ENCODE measurements around the gene SCGB3A1.
A peak's percentile ranks its signal among the peaks of the same experiment; 100 is the strongest.

SCGB3A1 gene

GRCh38 chr5:180593446-180594206 is 2.3 kb upstream of the SCGB3A1 start:
- Histone ChIP-seq H3K27me3 (ENCODE audit: low read depth, low read length) (peaks cover 23% of the 10 kb centered on the region), H3K4me3 (ENCODE audit: low read depth in 1 of 2, low read length in 2 of 2) (no peak overlapping the region), H3K4me1 (ENCODE audit: control insufficient read depth in 1 of 2, insufficient read depth in 2 of 2, low read length in 2 of 2) (peaks cover 0 to 22% of the 10 kb centered on the region in 2 donors), H3K9me3 (ENCODE audit: control insufficient read depth in 1 of 2, low read length in 2 of 2) (no peaks in the 10 kb centered on the region), H3K27ac (ENCODE audit: low read length) (no peak overlapping the region), H3K36me3 (ENCODE audit: control insufficient read depth in 1 of 2, insufficient read depth in 2 of 2, low read length in 2 of 2) (no peaks in the 10 kb centered on the region)

- H3K27me3 ChIP-seq (ENCODE audit: low read depth, low read length), result peaks cover 23% of the 10 kb centered on the region
Measured at GRCh38 chr5:180592176-180592575, 877 bp upstream of the SCGB3A1 start.

DNA sequence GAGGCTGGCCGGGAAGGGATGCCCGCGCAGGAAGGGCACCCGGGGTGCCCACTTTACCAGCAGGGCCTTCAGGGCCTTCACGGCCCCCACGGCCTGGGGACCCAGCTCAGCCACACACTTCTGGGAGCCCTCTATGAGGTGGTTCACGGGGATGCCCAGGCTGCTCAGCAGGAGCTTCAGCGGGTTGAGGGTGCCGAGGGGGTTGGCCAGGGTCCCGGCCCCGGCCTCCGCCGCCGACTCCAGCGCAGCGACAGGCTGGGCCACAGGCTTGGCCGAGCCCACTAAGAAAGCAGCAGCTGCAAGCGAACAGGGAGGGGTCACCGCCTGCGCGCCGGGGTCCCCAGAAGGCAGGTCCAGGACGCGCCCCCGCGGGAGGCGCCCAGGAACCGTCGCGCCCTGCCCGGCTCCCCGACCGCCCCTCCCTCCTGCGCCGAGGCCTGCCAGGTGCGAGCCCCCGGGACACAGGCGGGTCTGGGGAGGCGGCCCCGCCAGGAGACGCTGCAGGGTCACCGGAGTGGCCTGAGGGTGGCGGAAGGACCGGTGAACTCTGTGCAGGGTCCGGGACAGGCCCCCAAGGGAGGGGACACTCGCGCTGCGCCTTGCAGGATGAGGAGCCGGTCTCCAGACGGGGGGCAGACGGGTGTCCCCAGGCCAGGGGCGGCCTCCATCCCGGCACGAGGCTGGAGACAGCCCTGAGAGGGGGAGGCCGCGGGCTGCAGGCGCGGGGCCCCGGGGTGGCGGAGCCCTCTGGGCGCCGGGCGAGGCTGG is 572 bp downstream of the SCGB3A1 start:
- peaks cover 0 to 22% of the 10 kb centered on the region in 2 donors for H3K4me1 ChIP-seq (ENCODE audit: control insufficient read depth in 1 of 2, insufficient read depth in 2 of 2, low read length in 2 of 2)
- H3K9me3 ChIP-seq (ENCODE audit: control insufficient read depth in 1 of 2, low read length in 2 of 2), result peaks cover 2% of the 10 kb centered on the region in 2 donors
- no peak overlapping the region for H3K27ac ChIP-seq (ENCODE audit: low read length)
- H3K36me3 ChIP-seq (ENCODE audit: control insufficient read depth in 1 of 2, insufficient read depth in 2 of 2, low read length in 2 of 2), result no peaks in the 10 kb centered on the region
- peak overlapping the region in 1 of 2 donors; percentile 45 for H3K4me3 ChIP-seq (ENCODE audit: low read depth in 1 of 2, low read length in 2 of 2)
- H3K27me3 ChIP-seq (ENCODE audit: low read depth, low read length), result peaks cover 23% of the 10 kb centered on the region

More at GRCh38 chr5:180592176-180592575, 877 bp upstream of the SCGB3A1 start:
- Histone ChIP-seq H3K4me1 (ENCODE audit: control insufficient read depth in 1 of 2, insufficient read depth in 2 of 2, low read length in 2 of 2) (peaks cover 0 to 22% of the 10 kb centered on the region in 2 donors), H3K36me3 (ENCODE audit: control insufficient read depth in 1 of 2, insufficient read depth in 2 of 2, low read length in 2 of 2) (no peaks in the 10 kb centered on the region), H3K4me3 (ENCODE audit: low read depth in 1 of 2, low read length in 2 of 2) (no peak overlapping the region), H3K27ac (ENCODE audit: low read length) (no peak overlapping the region), H3K9me3 (ENCODE audit: control insufficient read depth in 1 of 2, low read length in 2 of 2) (no peaks in the 10 kb centered on the region)

DNA sequence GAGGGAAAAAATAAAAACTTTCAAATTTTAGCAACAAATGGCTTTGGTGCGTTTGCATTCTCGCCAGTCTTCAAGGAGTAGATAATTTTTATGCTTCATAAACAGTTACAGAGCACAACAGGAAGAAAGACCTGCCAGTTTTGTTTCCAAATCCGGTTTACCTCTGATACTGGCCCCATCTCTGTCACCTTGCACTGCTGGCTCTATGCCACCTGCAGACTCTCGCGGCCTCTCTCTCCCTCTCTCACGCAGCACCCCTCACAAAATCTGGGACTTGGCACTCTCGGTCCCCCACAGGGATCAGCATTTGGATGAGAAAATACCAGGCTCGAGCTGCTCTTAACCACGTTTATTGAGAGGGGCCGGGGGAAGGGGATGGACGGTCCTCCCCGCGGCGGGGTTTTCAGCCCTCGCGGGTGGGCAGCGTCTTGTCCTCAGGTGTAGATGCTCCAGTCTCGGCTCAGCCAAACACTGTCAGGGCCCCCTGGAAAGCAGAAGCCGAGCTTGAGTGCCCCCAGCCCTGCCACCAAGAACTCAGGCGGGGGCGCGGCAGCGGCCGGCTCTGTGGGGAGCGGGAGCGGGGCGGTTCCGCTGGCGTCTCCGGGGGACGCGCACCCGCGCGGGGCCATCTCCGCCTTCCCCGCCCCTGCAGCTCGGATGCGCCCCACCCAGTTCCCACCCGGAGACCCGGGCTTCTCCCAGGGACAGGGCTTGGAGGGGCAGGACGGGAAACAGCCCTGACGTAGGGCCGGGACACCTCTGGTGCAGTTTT is 1.3 kb downstream of the SCGB3A1 start:
- Histone ChIP-seq H3K27me3 (ENCODE audit: low read depth, low read length) (peaks cover 23% of the 10 kb centered on the region), H3K9me3 (ENCODE audit: control insufficient read depth in 1 of 2, low read length in 2 of 2) (peaks cover 4 to 9% of the 10 kb centered on the region in 2 donors), H3K4me1 (ENCODE audit: control insufficient read depth in 1 of 2, insufficient read depth in 2 of 2, low read length in 2 of 2) (peaks cover 0 to 22% of the 10 kb centered on the region in 2 donors), H3K27ac (ENCODE audit: low read length) (no peak overlapping the region), H3K4me3 (ENCODE audit: low read depth in 1 of 2, low read length in 2 of 2) (peak overlapping the region in 1 of 2 donors; percentile 45), H3K36me3 (ENCODE audit: control insufficient read depth in 1 of 2, insufficient read depth in 2 of 2, low read length in 2 of 2) (no peaks in the 10 kb centered on the region)

GRCh38 chr5:180586870-180587269 is 4.4 kb downstream of the SCGB3A1 start:
- H3K36me3 ChIP-seq (ENCODE audit: control insufficient read depth in 1 of 2, insufficient read depth in 2 of 2, low read length in 2 of 2), result no peaks in the 10 kb centered on the region
- peaks cover 4 to 16% of the 10 kb centered on the region in 2 donors for H3K9me3 ChIP-seq (ENCODE audit: control insufficient read depth in 1 of 2, low read length in 2 of 2)
- H3K27me3 ChIP-seq (ENCODE audit: low read depth, low read length), result peaks cover 19% of the 10 kb centered on the region
- H3K4me1 ChIP-seq (ENCODE audit: control insufficient read depth in 1 of 2, insufficient read depth in 2 of 2, low read length in 2 of 2), result peaks cover 0 to 22% of the 10 kb centered on the region in 2 donors
- H3K4me3 ChIP-seq (ENCODE audit: low read depth in 1 of 2, low read length in 2 of 2), result no peak overlapping the region
- H3K27ac ChIP-seq (ENCODE audit: low read length), result no peak overlapping the region

- H3K4me3 ChIP-seq (ENCODE audit: low read depth in 1 of 2, low read length in 2 of 2), result no peak overlapping the region
Measured at GRCh38 chr5:180586204-180586603, 5.1 kb downstream of the SCGB3A1 start.

GRCh38 chr5:180583738-180584137 is 7.6 kb downstream of the SCGB3A1 start:
- Histone ChIP-seq H3K27ac (ENCODE audit: low read length) (no peak overlapping the region), H3K4me3 (ENCODE audit: low read depth in 1 of 2, low read length in 2 of 2) (no peak overlapping the region), H3K36me3 (ENCODE audit: control insufficient read depth in 1 of 2, insufficient read depth in 2 of 2, low read length in 2 of 2) (no peaks in the 10 kb centered on the region), H3K27me3 (ENCODE audit: low read depth, low read length) (no peaks in the 10 kb centered on the region), H3K9me3 (ENCODE audit: control insufficient read depth in 1 of 2, low read length in 2 of 2) (peaks cover 4 to 16% of the 10 kb centered on the region in 2 donors), H3K4me1 (ENCODE audit: control insufficient read depth in 1 of 2, insufficient read depth in 2 of 2, low read length in 2 of 2) (no peaks in the 10 kb centered on the region)

More at GRCh38 chr5:180586204-180586603, 5.1 kb downstream of the SCGB3A1 start:
- H3K27me3 ChIP-seq (ENCODE audit: low read depth, low read length), result peaks cover 18% of the 10 kb centered on the region
- peaks cover 0 to 15% of the 10 kb centered on the region in 2 donors for H3K4me1 ChIP-seq (ENCODE audit: control insufficient read depth in 1 of 2, insufficient read depth in 2 of 2, low read length in 2 of 2)
- H3K9me3 ChIP-seq (ENCODE audit: control insufficient read depth in 1 of 2, low read length in 2 of 2), result peaks cover 4 to 16% of the 10 kb centered on the region in 2 donors
- H3K36me3 ChIP-seq (ENCODE audit: control insufficient read depth in 1 of 2, insufficient read depth in 2 of 2, low read length in 2 of 2), result no peaks in the 10 kb centered on the region
- H3K27ac ChIP-seq (ENCODE audit: low read length), result no peak overlapping the region

DNA sequence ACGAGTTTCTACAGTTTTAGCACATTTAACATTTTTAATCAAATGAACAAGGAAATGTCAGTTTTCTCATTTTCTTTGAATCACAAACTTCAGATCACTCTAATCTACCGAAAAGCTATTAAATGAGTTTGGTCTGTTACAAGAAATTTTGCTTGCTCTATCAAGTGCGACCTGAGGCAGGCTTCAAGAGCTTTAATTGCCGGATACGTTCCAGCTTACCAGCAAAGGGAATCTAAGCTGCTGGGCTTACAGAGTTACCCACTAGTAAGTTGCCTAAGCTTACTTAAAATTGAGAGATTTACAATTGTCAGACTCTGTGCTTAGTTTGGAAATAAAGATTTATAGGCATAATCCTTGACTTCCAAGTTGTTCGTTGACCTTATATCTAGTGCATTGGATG is 10.6 kb downstream of the SCGB3A1 start:
- H3K4me3 ChIP-seq (ENCODE audit: low read depth in 1 of 2, low read length in 2 of 2), result no peak overlapping the region
- peaks cover 2 to 13% of the 10 kb centered on the region in 2 donors for H3K9me3 ChIP-seq (ENCODE audit: control insufficient read depth in 1 of 2, low read length in 2 of 2)
- no peaks in the 10 kb centered on the region for H3K4me1 ChIP-seq (ENCODE audit: control insufficient read depth in 1 of 2, insufficient read depth in 2 of 2, low read length in 2 of 2)
- H3K27me3 ChIP-seq (ENCODE audit: low read depth, low read length), result no peaks in the 10 kb centered on the region
- no peak overlapping the region for H3K27ac ChIP-seq (ENCODE audit: low read length)
- H3K36me3 ChIP-seq (ENCODE audit: control insufficient read depth in 1 of 2, insufficient read depth in 2 of 2, low read length in 2 of 2), result peaks cover 9 to 12% of the 10 kb centered on the region in 2 donors

DNA sequence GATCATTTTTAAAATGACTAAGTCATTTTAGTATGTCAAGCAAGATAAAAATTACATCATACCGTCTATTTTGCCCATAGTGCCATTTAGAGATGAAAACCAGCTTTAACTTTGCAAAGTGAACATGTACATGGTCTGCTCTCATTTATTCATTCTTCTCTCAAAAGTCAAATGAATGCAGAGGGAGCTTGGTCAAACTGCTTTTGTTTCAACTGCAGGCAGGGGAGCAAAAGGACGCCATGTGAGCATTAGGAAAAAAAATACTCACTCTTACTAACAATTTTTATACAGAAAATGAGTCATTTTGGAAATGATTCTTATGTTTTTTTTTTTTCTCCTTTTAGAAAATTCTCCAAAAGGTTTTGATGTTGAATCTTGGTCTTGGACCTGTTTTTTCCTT is 15.7 kb downstream of the SCGB3A1 start:
- Histone ChIP-seq H3K27me3 (ENCODE audit: low read depth, low read length) (no peaks in the 10 kb centered on the region), H3K4me1 (ENCODE audit: control insufficient read depth in 1 of 2, insufficient read depth in 2 of 2, low read length in 2 of 2) (no peaks in the 10 kb centered on the region), H3K36me3 (ENCODE audit: control insufficient read depth in 1 of 2, insufficient read depth in 2 of 2, low read length in 2 of 2) (peaks cover 24 to 46% of the 10 kb centered on the region in 2 donors), H3K9me3 (ENCODE audit: control insufficient read depth in 1 of 2, low read length in 2 of 2) (no peaks in the 10 kb centered on the region), H3K27ac (ENCODE audit: low read length) (no peak overlapping the region), H3K4me3 (ENCODE audit: low read depth in 1 of 2, low read length in 2 of 2) (no peak overlapping the region)

DNA sequence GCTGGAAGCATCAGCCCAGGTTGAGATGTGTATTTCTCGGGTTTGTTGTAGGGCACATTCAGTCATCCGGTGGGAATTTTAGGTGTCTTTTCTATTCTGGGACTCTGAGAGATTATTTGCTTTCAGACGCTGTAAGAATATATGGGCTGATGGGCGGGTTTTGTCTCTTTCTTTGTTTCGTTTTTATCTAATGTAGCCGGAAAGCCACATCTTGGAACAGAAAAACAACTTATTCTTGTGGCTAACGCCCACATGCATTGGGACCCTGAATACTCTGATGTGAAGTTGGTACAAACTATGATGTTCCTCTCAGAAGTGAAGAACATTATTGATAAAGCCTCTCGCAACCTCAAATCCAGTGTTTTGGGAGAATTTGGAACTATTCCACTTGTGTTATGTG is 22.4 kb downstream of the SCGB3A1 start:
- no peaks in the 10 kb centered on the region for H3K9me3 ChIP-seq (ENCODE audit: control insufficient read depth in 1 of 2, low read length in 2 of 2)
- H3K4me1 ChIP-seq (ENCODE audit: control insufficient read depth in 1 of 2, insufficient read depth in 2 of 2, low read length in 2 of 2), result no peaks in the 10 kb centered on the region
- peaks cover 31 to 66% of the 10 kb centered on the region in 2 donors for H3K36me3 ChIP-seq (ENCODE audit: control insufficient read depth in 1 of 2, insufficient read depth in 2 of 2, low read length in 2 of 2)
- H3K27me3 ChIP-seq (ENCODE audit: low read depth, low read length), result no peaks in the 10 kb centered on the region
- H3K4me3 ChIP-seq (ENCODE audit: low read depth in 1 of 2, low read length in 2 of 2), result no peak overlapping the region
- no peak overlapping the region for H3K27ac ChIP-seq (ENCODE audit: low read length)

GRCh38 chr5:180563994-180564393 is 27.3 kb downstream of the SCGB3A1 start:
- Histone ChIP-seq H3K9me3 (ENCODE audit: control insufficient read depth in 1 of 2, low read length in 2 of 2) (no peaks in the 10 kb centered on the region), H3K4me3 (ENCODE audit: low read depth in 1 of 2, low read length in 2 of 2) (no peak overlapping the region), H3K36me3 (ENCODE audit: control insufficient read depth in 1 of 2, insufficient read depth in 2 of 2, low read length in 2 of 2) (peaks cover 28 to 40% of the 10 kb centered on the region in 2 donors), H3K27me3 (ENCODE audit: low read depth, low read length) (no peaks in the 10 kb centered on the region), H3K27ac (ENCODE audit: low read length) (no peak overlapping the region), H3K4me1 (ENCODE audit: control insufficient read depth in 1 of 2, insufficient read depth in 2 of 2, low read length in 2 of 2) (no peaks in the 10 kb centered on the region)
